C1 segment of cervical spinal cord (tissue), 14 donors: Measurements from ENCODE around the gene ZNF528.

Source experiments
- DNase-seq, 14 donors: peaks; one replicate each; lab custom pipeline; 2025; lab: John Stamatoyannopoulos, UW

The ZNF528 gene

DNA sequence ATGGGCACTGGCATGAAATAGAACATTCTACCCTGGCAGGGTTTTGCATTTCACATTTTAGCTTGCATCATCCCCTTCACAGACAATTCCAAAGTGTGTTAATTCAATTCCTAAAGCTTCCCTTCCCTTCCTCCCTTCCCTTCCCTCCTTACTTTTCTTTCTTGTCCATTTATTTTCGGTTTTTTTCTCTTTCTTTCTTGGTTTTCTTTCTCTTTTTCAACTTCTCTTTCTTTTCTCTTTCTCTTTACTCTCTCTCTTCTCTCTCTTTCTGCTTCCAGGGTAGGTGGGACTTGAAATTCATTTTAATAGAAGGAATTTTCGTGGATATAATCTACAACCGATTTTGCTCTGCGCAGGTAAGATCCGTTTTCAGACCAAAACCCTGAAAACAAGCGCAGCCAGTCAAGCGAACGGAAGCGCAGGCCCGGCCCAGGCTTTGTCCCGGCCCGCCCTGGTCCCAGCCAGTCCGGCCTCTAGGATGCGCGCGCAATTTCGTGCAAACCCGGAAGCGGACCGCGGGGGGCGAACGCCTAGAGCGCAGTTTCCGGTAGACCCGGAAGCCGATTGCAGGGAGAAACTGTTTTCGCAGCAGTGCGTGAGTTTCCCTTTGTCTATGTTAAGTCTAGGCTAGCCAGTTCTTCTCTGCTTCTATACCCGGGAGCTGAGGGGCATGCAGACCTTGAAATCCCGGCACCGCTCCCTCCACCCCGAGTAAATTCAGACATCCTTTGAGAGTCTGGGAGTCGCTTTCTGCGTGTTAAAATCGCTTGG lies at the start of gene ZNF528:
Gene ZNF528 (plus strand): TSS at position 540 of the 771 bp plus-strand sequence. CDS start 4,165 bp downstream, outside the sequence.
- DNase-seq = peak; percentile 58 to 96 (median 86)

DNA sequence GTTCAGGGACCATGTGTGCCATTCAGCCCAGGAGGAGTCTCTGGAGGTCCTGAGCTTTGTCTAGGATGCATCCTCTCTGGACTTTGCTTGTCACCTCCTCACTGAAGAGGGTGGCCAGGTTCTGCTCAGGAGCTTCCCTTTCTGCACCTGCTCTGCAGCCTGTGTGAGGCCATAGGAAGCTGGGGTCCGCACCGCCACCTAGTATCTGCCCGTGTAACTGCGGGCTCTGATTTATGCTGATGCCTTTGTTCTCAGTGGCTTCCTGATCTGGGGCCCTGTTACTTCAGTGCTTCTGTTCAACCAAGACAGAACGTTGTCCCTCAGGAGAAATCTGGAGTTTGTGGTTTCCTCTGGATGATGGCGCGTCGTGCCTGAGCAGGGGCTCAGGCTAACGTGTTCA lies 46.1 kb upstream of the ZNF528 start:
- DNase-seq = no peak

DNA sequence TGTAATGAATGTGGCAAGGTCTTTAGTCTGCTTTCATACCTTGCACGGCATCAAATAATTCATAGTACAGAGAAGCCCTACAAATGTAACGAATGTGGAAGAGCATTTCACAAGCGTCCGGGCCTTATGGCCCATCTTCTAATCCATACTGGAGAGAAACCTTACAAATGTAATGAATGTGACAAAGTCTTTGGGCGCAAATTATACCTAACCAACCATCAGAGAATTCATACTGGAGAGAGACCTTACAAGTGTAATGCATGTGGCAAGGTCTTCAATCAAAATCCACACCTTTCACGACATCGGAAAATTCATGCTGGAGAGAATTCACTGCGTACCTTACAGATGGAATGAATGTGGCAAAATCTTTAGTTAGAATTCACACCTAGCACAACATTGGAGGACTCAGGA lies 31.2 kb upstream of the ZNF528 start:
- DNase-seq = no peak

DNA sequence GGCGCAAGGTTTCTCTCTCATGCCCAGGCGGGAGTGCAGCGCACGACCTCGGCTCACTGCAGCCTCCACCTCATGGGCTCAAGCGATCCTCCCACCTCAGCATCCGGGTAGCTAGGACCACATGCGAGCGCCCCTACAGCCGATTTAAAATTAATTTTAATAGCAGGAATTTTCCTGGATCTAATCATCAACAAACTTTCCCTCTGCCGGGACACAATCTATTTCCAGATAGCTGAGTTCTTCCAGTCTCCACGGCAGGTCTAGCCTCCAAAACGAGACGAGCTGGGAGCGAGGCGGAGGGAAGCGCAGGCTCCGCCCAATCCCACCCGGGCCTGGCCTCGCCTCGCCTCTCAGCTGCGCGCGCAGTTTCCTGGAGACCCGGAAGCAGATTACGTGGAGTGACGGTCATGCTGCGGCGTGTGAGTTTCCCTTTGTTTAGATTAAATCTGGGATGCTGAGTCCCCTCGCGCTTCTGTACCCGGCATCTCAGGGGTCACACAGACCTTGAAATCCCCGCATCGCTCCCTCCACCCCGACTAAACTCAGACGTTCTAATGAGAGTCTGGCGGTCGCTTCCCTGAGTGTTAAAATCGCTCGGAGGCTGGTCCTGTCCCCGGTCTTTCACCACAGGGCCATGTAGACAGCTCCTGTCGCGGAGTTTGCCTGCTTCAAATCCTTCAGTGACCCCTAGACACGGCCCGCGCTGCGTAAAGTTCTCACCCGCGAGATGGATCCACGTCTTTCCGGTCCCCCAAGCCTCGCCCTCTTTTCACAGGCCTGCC lies 27.9 kb upstream of the ZNF528 start, which contains the start of gene ZNF880:
Gene ZNF880 (plus strand): TSS at position 365 of the 782 bp plus-strand sequence. CDS start 43 bp downstream, at position 408.
- peak; percentile 33 to 92 (median 88) for DNase-seq

DNA sequence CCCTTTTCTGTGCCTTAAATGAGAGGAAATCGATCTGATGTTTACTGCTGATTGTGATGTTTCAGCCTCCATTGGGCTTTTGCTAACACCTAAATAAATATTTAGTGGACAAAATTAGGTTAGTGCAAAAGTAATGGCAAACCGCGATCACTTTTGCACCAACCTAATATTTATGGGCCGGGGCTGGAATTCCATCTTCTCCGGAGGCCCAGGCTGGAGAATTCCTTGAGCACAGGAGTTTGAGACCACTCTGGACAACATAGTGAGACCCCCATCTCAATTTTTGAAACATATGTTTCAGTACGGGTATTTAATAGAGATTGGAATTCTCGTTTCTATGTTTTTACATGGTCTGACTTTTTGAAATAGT lies 27.3 kb upstream of the ZNF528 start:
- DNase-seq = no peak

DNA sequence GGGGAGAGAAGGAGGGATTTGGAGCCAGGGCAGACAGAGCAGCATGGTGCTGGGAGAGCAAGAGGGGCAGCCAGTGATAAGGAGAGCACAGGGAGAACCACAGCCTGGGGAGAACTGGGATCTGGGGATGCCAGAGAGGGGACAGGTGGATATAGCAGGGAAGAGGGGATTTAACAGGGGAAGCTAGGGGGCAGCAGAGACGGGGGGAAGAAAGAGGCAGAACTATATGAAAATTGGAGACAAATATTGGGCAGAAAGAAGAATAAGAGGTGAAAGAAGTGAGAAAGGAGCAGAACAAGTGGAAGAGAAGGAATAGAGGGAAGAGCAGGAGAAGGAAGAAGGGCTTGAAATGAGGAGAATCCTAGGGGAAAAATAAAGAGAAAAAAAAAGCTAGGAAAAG lies 6.5 kb upstream of the ZNF528 start:
- DNase-seq = no peak

DNA sequence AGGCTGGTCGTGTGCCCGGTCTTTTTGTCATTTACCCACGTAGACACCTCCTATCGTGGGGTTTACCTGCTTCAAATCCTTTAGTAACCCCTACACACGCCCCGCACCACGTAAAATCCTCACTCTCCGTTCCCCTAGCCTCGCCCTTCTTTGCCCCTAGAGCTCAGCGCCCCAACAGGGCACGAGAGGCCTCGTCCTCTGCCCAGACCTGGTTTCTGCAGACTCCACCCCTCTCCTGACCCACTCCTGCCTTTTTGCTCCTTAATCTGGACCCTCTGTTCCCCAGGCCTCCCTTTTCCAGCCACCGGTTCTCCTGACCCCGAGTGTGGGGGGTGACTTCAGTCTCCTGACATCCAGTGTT lies 412 bp downstream of the ZNF528 start:
- DNase-seq = no peak

DNA sequence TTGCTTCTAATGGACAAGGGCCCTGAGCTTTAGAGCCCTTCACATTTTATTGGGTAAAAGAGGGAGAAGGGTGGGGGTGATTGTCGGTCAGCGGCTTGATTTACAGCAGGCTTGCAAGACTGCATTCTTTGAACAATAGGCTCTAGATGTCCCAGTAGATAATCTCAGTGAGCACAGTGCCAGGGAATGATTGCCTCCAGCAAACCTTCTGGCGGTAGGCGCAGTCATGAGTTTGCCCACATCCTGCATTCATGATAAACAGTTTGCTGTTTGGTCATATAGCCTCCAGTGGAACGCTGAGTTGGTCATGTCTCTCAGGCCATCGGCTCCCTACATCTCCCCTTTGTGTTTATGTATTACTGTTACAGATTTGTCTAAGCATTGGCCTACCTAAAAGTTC lies 12.6 kb downstream of the ZNF528 start:
- DNase-seq = no peak

DNA sequence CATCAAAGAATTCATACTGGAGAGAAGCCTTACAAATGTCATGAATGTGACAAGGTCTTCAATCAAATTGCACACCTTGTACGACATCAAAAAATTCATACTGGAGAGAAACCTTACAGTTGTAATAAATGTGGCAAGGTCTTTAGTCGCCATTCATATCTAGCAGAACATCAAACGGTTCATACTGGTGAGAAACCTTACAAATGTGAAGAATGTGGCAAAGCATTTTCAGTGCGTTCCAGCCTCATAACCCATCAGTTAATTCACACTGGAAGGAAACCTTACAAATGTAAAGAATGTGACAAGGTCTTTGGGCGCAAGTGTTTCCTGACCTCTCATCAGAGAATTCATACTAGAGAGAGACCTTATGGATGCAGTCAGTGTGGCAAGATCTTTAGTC lies 18.1 kb downstream of the ZNF528 start:
- no peak for DNase-seq

DNA sequence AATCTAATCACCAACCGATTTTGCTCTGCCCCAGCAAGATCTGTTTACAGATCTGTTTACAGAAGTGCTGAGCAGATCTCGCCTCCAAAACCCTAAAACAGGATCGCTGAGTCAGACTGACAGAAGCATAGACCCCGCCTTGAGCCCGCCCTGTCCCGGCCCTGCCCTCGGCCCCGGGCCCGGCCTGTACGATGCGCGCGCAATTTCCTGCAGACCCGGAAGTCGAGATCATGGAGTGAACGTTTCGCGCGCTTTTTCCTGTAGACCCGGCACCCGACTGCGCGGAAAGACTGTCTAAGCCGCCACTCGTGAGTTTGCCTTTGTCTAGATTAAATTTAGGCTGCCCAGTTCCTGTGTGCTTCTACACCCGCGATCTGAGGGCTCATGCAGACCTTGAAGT lies 31.3 kb downstream of the ZNF528 start, which contains the start of gene ZNF534:
Gene ZNF534 (plus strand): TSS at position 212 of the 400 bp plus-strand sequence. CDS start 2,327 bp downstream, outside the sequence.
- no peak for DNase-seq

DNA sequence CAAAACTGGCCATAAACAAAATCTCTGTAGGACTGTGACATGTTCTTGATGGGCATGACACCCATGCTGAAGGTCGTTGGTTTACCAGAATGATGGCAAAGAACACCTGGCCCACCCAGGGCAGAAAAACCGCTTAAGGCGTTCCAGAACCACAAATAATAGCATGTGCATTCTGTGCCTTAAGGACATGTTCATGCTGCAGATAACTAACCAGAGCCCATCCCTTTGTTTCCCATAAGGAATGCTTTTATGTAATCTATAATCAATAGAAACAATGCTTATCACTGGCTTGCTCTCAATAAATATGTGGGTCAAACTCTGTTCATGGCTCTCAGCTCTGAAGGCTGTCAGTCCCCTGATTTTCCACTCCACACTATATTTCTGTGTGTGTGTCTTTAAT lies 44.5 kb downstream of the ZNF528 start:
- DNase-seq = no peak

DNA sequence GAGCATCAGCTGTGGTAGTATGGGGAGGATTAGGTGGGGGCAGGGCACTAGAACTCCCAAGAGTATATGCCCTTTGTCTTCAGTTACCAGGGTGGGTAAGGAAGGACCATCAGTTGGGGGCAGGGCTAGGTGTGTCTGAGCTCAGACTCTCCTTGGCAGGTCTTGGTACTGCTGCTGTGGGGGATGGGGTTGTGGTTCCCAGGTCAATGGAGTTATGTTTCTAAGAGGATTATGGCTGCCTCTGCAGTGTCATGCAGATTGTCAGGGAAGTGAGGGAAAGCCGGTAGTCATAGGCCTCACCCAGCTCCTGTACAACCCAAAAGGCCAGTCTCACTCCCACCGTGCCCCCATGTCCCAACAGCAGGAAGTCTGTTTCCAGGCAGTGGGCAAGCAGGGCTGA lies 46.9 kb downstream of the ZNF528 start:
- DNase-seq = no peak

DNA sequence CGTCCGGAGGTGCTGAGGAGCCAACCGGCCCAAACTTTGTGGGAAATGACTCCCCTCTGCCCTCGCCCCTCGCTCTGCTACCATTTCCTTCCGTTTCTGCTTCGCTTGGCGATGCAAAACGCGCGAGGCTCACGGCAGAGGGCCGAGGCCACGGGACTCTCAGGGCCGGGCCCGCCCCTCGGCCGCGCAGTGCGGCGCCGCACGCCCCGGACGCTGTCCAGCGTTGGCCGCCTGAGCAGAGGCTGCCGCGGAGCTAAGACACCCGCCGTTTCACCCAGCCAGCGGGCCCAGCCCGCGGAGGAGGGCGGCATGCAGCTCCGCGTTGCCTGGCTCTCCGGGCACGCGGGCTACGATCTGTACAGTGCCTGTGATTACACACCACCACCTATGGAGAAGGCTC lies 53.6 kb downstream of the ZNF528 start:
- DNase-seq = no peak

DNA sequence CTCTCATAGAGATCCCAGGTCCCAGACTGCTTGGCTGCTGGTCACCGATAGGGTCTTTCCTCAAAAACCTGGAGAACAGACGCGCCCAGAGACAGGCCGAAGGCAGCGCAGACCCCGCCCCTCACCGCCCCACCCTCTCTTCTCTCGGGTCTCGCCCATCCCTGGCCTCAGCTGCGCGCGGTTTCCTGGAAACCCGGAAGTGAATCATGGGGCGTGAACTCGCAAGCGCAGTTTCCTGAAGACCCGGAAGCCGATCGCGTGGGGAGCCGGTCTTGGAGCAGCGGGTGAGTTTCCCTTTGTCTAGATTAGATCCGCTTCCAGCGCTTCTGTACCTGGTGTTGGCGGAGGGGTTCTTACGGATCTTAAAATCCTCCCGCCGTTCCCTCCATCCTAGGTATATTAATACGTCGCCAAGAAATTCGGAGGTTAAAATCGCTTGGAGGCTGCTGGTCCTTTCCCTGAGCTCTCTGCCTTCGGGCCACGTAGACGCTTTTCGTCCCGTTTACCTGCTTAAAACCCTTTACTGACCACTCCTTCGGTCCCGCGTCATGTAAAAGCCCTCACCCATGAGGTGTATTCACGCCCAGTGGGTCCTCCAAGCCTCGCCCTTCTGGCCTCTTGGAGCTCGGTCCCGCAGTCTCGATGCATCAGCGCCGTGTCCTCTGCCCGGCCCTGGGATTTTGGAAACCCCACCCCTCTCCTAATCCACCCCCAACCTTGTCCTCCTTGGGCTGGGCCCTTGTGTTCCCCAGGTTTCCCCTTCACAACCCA lies 55.9 kb downstream of the ZNF528 start, which contains the start of gene ZNF578:
Gene ZNF578 (plus strand): TSS at position 230 of the 771 bp plus-strand sequence. CDS start 48,293 bp downstream, outside the sequence.
- peak in 13 of 14 donors; percentile 11 to 81 (median 45) for DNase-seq

DNA sequence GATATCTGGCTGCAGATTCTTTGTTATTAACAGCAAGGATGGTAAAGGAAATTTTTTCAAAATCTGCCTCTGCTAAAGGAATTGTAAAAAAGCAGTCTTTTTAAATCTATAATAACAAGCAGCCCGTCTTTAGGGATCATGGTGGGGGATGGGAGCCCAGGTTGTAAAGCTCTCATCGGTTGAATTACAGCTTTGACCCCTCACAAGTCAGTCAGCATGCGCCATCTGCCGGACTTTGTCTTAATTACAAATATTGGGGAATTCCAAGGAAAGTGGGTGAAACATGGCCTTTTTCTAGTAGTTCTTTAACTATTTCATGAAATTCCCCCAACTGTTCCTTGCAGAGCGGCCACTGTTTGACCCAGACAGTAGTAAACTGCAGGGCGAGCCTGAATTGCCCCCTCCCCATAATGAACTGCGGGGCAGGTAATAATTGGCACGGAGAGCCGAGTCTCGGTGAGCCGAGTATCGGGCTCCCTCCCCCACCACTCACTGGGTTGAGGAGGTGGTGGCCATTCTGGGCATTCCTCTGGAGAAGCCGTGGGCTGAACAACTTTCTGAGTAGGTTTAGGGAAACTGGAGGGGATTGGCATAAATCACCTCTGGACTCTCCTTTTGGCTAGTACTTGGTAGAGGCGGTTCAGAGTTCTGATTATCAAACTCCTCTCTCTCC lies 67.3 kb downstream of the ZNF528 start:
- no peak for DNase-seq
